GM19240 (cell line): Measurements from ENCODE around the gene NHS.

Source experiments
- DNase-seq: peaks from one replicate; pipeline ENCODE4 v3.0.0; 2011; ENCODE audit warnings: low spot score; ENCODE audit not compliant: insufficient read length

The NHS gene

GRCh38 chrX:17374619-17375366 lies at the start of gene NHS:
NHS (plus strand) TSS chrX:17375200; CDS start chrX:17375758, 558 bp downstream.
- no peak for DNase-seq

- no peak for DNase-seq
Measured at GRCh38 chrX:17328837-17329236, 46.2 kb upstream of the NHS start.

- no peak for DNase-seq
Measured at GRCh38 chrX:17336377-17336776, 38.6 kb upstream of the NHS start.

- DNase-seq = no peak
Measured at GRCh38 chrX:17355976-17356375, 19.0 kb upstream of the NHS start.

- DNase-seq = no peak
Measured at GRCh38 chrX:17359500-17359899, 15.5 kb upstream of the NHS start.

- DNase-seq = no peak
Measured at GRCh38 chrX:17361620-17362019, 13.4 kb upstream of the NHS start.

GRCh38 chrX:17368002-17368401 lies 7.0 kb upstream of the NHS start:
- no peak for DNase-seq

- no peak for DNase-seq
Measured at GRCh38 chrX:17369309-17369708, 5.7 kb upstream of the NHS start.

GRCh38 chrX:17370191-17370590 lies 4.8 kb upstream of the NHS start:
- no peak for DNase-seq

GRCh38 chrX:17372052-17372451 lies 2.9 kb upstream of the NHS start:
- DNase-seq = no peak

- no peak for DNase-seq
Measured at GRCh38 chrX:17373337-17373736, 1.7 kb upstream of the NHS start.

- no peak for DNase-seq
Measured at GRCh38 chrX:17375367-17375636, 302 bp downstream of the NHS start.

GRCh38 chrX:17375637-17376430 lies 834 bp downstream of the NHS start:
- DNase-seq = no peak

GRCh38 chrX:17376431-17377077 lies 1.6 kb downstream of the NHS start:
- no peak for DNase-seq

GRCh38 chrX:17377091-17377717 lies 2.2 kb downstream of the NHS start:
- DNase-seq = no peak

- DNase-seq = no peak
Measured at GRCh38 chrX:17377795-17378194, 2.8 kb downstream of the NHS start.

GRCh38 chrX:17380221-17380620 lies 5.2 kb downstream of the NHS start:
- no peak for DNase-seq

GRCh38 chrX:17390419-17390850 lies 15.4 kb downstream of the NHS start:
- DNase-seq = no peak

- DNase-seq = no peak
Measured at GRCh38 chrX:17395154-17395553, 20.2 kb downstream of the NHS start.

GRCh38 chrX:17397074-17397473 lies 22.1 kb downstream of the NHS start:
- DNase-seq = no peak

- no peak for DNase-seq
Measured at GRCh38 chrX:17403189-17403691, 28.2 kb downstream of the NHS start.

- DNase-seq = no peak
Measured at GRCh38 chrX:17403972-17404371, 29.0 kb downstream of the NHS start.
